OCI-LY7 (cell line): Measurements from ENCODE around the gene TXNRD1. TPM values are rescaled to one million over a fixed set of nuclear protein-coding genes. Genes with fewer than 3 reads are reported as not detected.

Source experiments
- BruUV-seq: library from RNA; stranded (reverse); fragments of 400-500 nt; replicated peaks from 2 replicates; lab custom pipeline; 2021; lab: Mats Ljungman, UMichigan
- CTCF ChIA-PET: fragments of 300-600 bp; sonication (Branson Sonifier 250); formaldehyde crosslinking; loops from one replicate; lab custom pipeline; 2022; ENCODE audit warnings: antibody characterized with exemption; ENCODE audit not compliant: unreplicated experiment; lab: Charles Lee
- POLR2A ChIA-PET: fragments of 300-600 bp; sonication (Branson Sonifier 250); formaldehyde crosslinking; loops from one replicate; lab custom pipeline; 2022; ENCODE audit warnings: antibody characterized with exemption; lab: Charles Lee
- DNase-seq: peaks from one replicate; pipeline ENCODE4 v3.0.0-alpha.2; 2015; ENCODE audit warnings: low spot score
- H2AFZ ChIP-seq: fragments of 200-600 bp; sonication (generic), shearing (Covaris generic); 2 replicates; pipeline ENCODE4 v1.6.1; 2014; ENCODE audit warnings: mild to moderate bottlenecking, antibody characterized with exemption, low read length, moderate library complexity
- H3K27ac ChIP-seq: fragments of 200-600 bp; sonication (generic); 2 replicates; pipeline ENCODE4 v1.5.1; 2014; ENCODE audit warnings: mixed run types, low read depth, mild to moderate bottlenecking, moderate library complexity, low read length, inconsistent platforms; ENCODE audit not compliant: poor library complexity, severe bottlenecking
- H3K36me3 ChIP-seq: fragments of 200-600 bp; sonication (generic); 2 replicates; pipeline ENCODE4 v1.6.1; 2014; ENCODE audit warnings: mild to moderate bottlenecking, antibody characterized with exemption, low read length, moderate library complexity, mixed read lengths; ENCODE audit not compliant: insufficient read depth
- H3K4me1 ChIP-seq: fragments of 200-600 bp; sonication (generic); 2 replicates; pipeline ENCODE4 v1.5.1; 2014; ENCODE audit warnings: mild to moderate bottlenecking, low read length; ENCODE audit not compliant: insufficient read depth, poor library complexity, severe bottlenecking
- H3K4me2 ChIP-seq: fragments of 200-600 bp; sonication (generic); 2 replicates; pipeline ENCODE4 v1.6.1; 2014; ENCODE audit warnings: mild to moderate bottlenecking, low read length
- H3K4me3 ChIP-seq: fragments of 200-600 bp; sonication (generic); 2 replicates; pipeline ENCODE4 v1.5.1; 2014; ENCODE audit warnings: mild to moderate bottlenecking, low read depth, low read length; ENCODE audit not compliant: poor library complexity, severe bottlenecking
- H3K79me2 ChIP-seq: fragments of 200-600 bp; sonication (generic); 2 replicates; pipeline ENCODE4 v1.6.1; 2016; ENCODE audit warnings: low read depth, mild to moderate bottlenecking, low read length, moderate library complexity, mixed read lengths; ENCODE audit not compliant: insufficient read depth
- H3K9me2 ChIP-seq: fragments of 200-600 bp; sonication (generic); 2 replicates; pipeline ENCODE4 v1.6.1; 2016; ENCODE audit warnings: mild to moderate bottlenecking, low read length, mixed read lengths; ENCODE audit not compliant: insufficient read depth
- H3K9me3 ChIP-seq: fragments of 200-600 bp; sonication (generic); 2 replicates; pipeline ENCODE4 v1.6.1; 2014; ENCODE audit warnings: mild to moderate bottlenecking, mixed run types, low read length, mixed read lengths
- H4K20me1 ChIP-seq: fragments of 200-600 bp; sonication (generic); 2 replicates; pipeline ENCODE4 v1.6.1; 2014; ENCODE audit warnings: mild to moderate bottlenecking, antibody characterized with exemption, low read length, moderate library complexity, mixed read lengths; ENCODE audit not compliant: insufficient read depth
- EZH2phosphoT487 ChIP-seq: fragments of 200-600 bp; sonication (generic); IDR thresholded peaks from 2 replicates; pipeline ENCODE4 v1.6.1; 2018; ENCODE audit warnings: low read depth, borderline replicate concordance, mild to moderate bottlenecking, mixed run types, antibody characterized with exemption, low read length, moderate library complexity, mixed read lengths
- intact Hi-C: fragments of 100-400 bp; cut with micrococcal nuclease; formaldehyde crosslinking; loops from one replicate; pipeline ENCODE4 v1.10.0; 2022; ENCODE audit not compliant: unreplicated experiment
- total RNA-seq, 2 experiments: library from RNA; depleted of rRNA in 1 of 2; stranded (reverse); fragments of >200 nt in 1 of 2; shearing (Covaris generic) in 1 of 2; gene quantifications; 2 replicates each; pipeline ENCODE4 v1.2.3, GENCODE V29; 2014 to 2022
- TF ChIP-seq, protein P1 (sequence below): fragments of 200-600 bp; sonication (generic); conservative IDR thresholded peaks from 2 replicates; pipeline ENCODE4 v1.5.1; 2014; ENCODE audit warnings: mild to moderate bottlenecking, antibody characterized with exemption, low read length, moderate library complexity, mixed read lengths

Gene TXNRD1
- total RNA-seq, 2 experiments from 2014 or later: 117 to 132 TPM

DNA sequence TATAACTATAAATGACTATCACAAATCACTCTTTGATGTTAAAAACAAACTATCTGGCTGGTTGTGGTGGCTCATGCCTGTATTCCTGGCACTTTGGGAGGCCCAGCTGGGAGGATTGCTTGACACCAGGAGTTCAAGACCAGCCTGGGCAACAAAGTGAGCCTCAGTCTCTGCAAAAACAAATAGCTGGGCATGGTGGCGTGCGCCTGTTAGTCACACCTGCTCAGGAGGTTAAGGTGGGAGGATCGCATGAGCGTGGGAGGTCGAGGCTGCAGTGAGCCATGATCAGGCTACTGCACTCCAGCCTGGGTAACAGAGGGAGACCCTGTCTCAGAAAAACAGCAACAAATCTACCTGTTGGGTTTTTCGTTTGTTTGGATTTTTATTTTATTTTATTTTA is 5.4 kb downstream of the TXNRD1 start:
- no peak overlapping the region for H3K4me3 ChIP-seq
- H3K27ac ChIP-seq: no peak overlapping the region
- H3K9me2 ChIP-seq: no peaks in the 10 kb centered on the region
- H3K4me1 ChIP-seq: no peaks in the 10 kb centered on the region
- no peaks in the 10 kb centered on the region for H3K79me2 ChIP-seq
- H3K36me3 ChIP-seq: no peaks in the 10 kb centered on the region
- CTCF ChIA-PET: no interaction called here
- H3K9me3 ChIP-seq: no peaks in the 10 kb centered on the region
- intact Hi-C loops: no loop called here
- POLR2A ChIA-PET: interaction anchor here (0.5 kb wide), 1 partner anchor 275 kb away, joined by 3 read pairs; no protein-coding TSS in a partner anchor
- DNase-seq: no peak
- TF ChIP-seq, protein P1, sequence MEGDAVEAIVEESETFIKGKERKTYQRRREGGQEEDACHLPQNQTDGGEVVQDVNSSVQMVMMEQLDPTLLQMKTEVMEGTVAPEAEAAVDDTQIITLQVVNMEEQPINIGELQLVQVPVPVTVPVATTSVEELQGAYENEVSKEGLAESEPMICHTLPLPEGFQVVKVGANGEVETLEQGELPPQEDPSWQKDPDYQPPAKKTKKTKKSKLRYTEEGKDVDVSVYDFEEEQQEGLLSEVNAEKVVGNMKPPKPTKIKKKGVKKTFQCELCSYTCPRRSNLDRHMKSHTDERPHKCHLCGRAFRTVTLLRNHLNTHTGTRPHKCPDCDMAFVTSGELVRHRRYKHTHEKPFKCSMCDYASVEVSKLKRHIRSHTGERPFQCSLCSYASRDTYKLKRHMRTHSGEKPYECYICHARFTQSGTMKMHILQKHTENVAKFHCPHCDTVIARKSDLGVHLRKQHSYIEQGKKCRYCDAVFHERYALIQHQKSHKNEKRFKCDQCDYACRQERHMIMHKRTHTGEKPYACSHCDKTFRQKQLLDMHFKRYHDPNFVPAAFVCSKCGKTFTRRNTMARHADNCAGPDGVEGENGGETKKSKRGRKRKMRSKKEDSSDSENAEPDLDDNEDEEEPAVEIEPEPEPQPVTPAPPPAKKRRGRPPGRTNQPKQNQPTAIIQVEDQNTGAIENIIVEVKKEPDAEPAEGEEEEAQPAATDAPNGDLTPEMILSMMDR: no peak
- TF ChIP-seq EZH2phosphoT487: no peak
- no peak overlapping the region for H2AFZ ChIP-seq
- H4K20me1 ChIP-seq: no peaks in the 10 kb centered on the region
- H3K4me2 ChIP-seq: no peak overlapping the region
- BruUV-seq: no TSS peak

DNA sequence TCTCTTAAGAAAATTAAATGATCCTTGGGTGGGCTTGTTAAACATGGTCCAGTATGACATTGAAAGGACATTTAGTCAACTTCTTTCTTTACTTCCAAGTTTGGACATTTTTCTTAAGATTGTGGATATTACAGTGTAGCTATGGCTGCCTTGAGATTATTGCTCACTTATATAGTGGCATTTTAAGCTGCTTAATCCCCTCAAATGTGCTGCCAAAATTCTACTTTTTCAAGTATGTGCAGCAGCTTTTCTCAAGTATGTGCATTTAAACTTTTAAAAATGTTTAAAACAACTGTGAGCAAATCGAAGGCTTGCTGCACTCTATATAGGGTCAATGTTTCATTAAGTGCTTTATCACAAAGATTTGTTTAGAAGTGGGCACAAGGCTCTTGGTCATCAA is 7.4 kb downstream of the TXNRD1 start:
- Histone ChIP-seq H3K9me2 (no peaks in the 10 kb centered on the region), H3K4me2 (no peak overlapping the region), H3K27ac (no peak overlapping the region), H3K36me3 (no peaks in the 10 kb centered on the region), H3K79me2 (no peaks in the 10 kb centered on the region), H2AFZ (no peak overlapping the region), H3K4me3 (no peak overlapping the region), H4K20me1 (no peaks in the 10 kb centered on the region), H3K4me1 (no peaks in the 10 kb centered on the region), H3K9me3 (no peaks in the 10 kb centered on the region)
- TF ChIP-seq, protein P1: no peak
- no peak for TF ChIP-seq EZH2phosphoT487
- ChIA-PET POLR2A (no interaction called here), CTCF (no interaction called here)
- intact Hi-C loops: no loop called here
- no peak for DNase-seq
- no TSS peak for BruUV-seq

DNA sequence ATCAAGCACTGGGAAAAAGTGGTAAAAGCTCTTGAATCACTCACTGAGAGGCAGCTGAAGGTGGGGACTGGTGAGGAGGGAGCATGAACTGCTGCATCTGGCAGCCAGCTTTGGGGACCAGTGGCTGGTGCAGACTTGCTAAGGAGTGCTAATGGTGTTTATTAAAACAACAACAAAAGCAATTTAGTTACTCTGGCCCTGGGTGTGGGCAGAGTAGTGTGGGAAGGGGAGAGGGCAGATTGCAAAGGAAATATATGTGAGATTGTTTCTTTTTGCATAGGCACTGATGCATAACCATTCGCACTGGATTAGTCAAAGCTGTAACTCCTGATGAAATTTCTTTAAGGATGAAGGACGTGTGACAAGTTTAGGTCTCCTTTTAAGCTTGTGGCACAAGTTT is 8.1 kb downstream of the TXNRD1 start:
- no peak overlapping the region for H3K4me2 ChIP-seq
- H3K9me3 ChIP-seq: no peaks in the 10 kb centered on the region
- POLR2A ChIA-PET: no interaction called here
- H3K79me2 ChIP-seq: no peaks in the 10 kb centered on the region
- DNase-seq: no peak
- H3K4me1 ChIP-seq: no peaks in the 10 kb centered on the region
- no peaks in the 10 kb centered on the region for H3K9me2 ChIP-seq
- no TSS peak for BruUV-seq
- CTCF ChIA-PET: no interaction called here
- TF ChIP-seq, protein P1: no peak
- no peak for TF ChIP-seq EZH2phosphoT487
- intact Hi-C loops: no loop called here
- no peak overlapping the region for H3K4me3 ChIP-seq
- no peaks in the 10 kb centered on the region for H4K20me1 ChIP-seq
- H2AFZ ChIP-seq: no peak overlapping the region
- H3K27ac ChIP-seq: no peak overlapping the region
- H3K36me3 ChIP-seq: no peaks in the 10 kb centered on the region
